ENCODE measurements around the gene DNAH17. TPM values are rescaled to one million over a fixed set of nuclear protein-coding genes. Genes with fewer than 3 reads are reported as not detected.

DNAH17 gene
- total RNA-seq, 1 experiment from 2014 or later, result 0.18 TPM

DNA sequence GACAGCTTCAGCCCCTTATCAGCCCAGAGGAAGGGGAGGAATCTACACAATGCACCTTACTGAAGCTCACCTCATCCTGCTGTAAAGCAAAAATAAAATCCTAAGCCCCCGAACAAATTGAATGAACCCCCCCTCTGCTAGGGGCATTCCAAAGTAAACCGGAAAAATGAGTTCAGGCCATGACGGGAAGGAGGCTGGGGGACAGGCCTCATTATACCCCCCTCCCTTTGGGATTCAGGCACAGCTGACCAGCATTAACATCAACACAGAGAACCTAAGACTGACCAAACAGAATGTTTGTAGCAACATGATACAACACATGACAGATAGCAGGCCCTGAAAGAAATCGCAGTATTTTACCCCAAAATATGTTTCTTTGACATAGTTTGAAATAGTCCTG lies 64.2 kb downstream of the DNAH17 start:
- CTCF ChIA-PET, result interaction anchor here (0.6 kb wide), 1 partner anchor 115 kb away, joined by 8 read pairs; no protein-coding TSS in a partner anchor
- ATAC-seq, result no peak
- Histone ChIP-seq H3K4me3 (ENCODE audit: low read depth in 2 of 2, low read length in 2 of 2) (no peak overlapping the region), H3K4me1 (ENCODE audit: control insufficient read depth, insufficient read depth, low read length) (no peaks in the 10 kb centered on the region), H3K27ac (ENCODE audit: low read length) (no peak overlapping the region), H3K27me3 (ENCODE audit: control insufficient read depth, insufficient read depth, low read length) (no peaks in the 10 kb centered on the region), H3K36me3 (ENCODE audit: control insufficient read depth, insufficient read depth, low read length) (no peaks in the 10 kb centered on the region), H3K9me3 (ENCODE audit: control insufficient read depth, insufficient read depth, low read depth, low read length) (no peaks in the 10 kb centered on the region)
- TF ChIP-seq, protein P1, sequence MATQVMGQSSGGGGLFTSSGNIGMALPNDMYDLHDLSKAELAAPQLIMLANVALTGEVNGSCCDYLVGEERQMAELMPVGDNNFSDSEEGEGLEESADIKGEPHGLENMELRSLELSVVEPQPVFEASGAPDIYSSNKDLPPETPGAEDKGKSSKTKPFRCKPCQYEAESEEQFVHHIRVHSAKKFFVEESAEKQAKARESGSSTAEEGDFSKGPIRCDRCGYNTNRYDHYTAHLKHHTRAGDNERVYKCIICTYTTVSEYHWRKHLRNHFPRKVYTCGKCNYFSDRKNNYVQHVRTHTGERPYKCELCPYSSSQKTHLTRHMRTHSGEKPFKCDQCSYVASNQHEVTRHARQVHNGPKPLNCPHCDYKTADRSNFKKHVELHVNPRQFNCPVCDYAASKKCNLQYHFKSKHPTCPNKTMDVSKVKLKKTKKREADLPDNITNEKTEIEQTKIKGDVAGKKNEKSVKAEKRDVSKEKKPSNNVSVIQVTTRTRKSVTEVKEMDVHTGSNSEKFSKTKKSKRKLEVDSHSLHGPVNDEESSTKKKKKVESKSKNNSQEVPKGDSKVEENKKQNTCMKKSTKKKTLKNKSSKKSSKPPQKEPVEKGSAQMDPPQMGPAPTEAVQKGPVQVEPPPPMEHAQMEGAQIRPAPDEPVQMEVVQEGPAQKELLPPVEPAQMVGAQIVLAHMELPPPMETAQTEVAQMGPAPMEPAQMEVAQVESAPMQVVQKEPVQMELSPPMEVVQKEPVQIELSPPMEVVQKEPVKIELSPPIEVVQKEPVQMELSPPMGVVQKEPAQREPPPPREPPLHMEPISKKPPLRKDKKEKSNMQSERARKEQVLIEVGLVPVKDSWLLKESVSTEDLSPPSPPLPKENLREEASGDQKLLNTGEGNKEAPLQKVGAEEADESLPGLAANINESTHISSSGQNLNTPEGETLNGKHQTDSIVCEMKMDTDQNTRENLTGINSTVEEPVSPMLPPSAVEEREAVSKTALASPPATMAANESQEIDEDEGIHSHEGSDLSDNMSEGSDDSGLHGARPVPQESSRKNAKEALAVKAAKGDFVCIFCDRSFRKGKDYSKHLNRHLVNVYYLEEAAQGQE (IDR thresholded peaks at IDR 0.05; ENCODE audit: insufficient read depth in 1 of 2, low read depth in 2 of 2, low read length in 1 of 2), result no peak
- POLR2A ChIA-PET, result no interaction called here
- intact Hi-C loops (cut with micrococcal nuclease; ENCODE audit: unreplicated experiment) (no loop called here), in situ Hi-C loops (cut with HindIII; ENCODE audit: low pct_unique_long_range_greater_than_20kb, low sequenced_read_pairs) (no loop called here)
- BruUV-seq (replicated peaks), result no TSS peak
- DNase-seq (ENCODE audit: low read depth, low spot score), result no peak

- no peak for ATAC-seq
- BruUV-seq (replicated peaks), result no TSS peak
- CTCF ChIA-PET, result no interaction called here
Measured at GRCh38 chr17:78510141-78511075, 66.8 kb downstream of the DNAH17 start.

More at GRCh38 chr17:78510141-78511075, 66.8 kb downstream of the DNAH17 start:
- intact Hi-C loops (cut with micrococcal nuclease; ENCODE audit: unreplicated experiment), result no loop called here
- no peak overlapping the region for H3K4me3 ChIP-seq (ENCODE audit: low read depth in 2 of 2, low read length in 2 of 2)
- H3K27me3 ChIP-seq (ENCODE audit: control insufficient read depth, insufficient read depth, low read length), result no peaks in the 10 kb centered on the region
- no peak overlapping the region for H3K27ac ChIP-seq (ENCODE audit: low read length)
- no peaks in the 10 kb centered on the region for H3K4me1 ChIP-seq (ENCODE audit: control insufficient read depth, insufficient read depth, low read length)
- TF ChIP-seq, protein P1 (IDR thresholded peaks at IDR 0.05; ENCODE audit: insufficient read depth in 1 of 2, low read depth in 2 of 2, low read length in 1 of 2), result no peak
- no peak for TF ChIP-seq TCF7L2 (IDR thresholded peaks at IDR 0.05; ENCODE audit: low read depth, low read length)
- TF ChIP-seq SIN3A (IDR thresholded peaks at IDR 0.05; ENCODE audit: borderline replicate concordance, insufficient read depth, low read depth, low read length), result no peak
- no peak for TF ChIP-seq CTCF (IDR thresholded peaks at IDR 0.05)
- TF ChIP-seq POLR2AphosphoS5 (IDR thresholded peaks at IDR 0.05; ENCODE audit: low read depth, low read length), result no peak
- no peaks in the 10 kb centered on the region for H3K36me3 ChIP-seq (ENCODE audit: control insufficient read depth, insufficient read depth, low read length)
- H3K9me3 ChIP-seq (ENCODE audit: control insufficient read depth, insufficient read depth, low read depth, low read length), result no peaks in the 10 kb centered on the region
- in situ Hi-C loops (cut with HindIII; ENCODE audit: low pct_unique_long_range_greater_than_20kb, low sequenced_read_pairs), result no loop called here
- DNase-seq (ENCODE audit: low read depth, low spot score), result no peak
- POLR2A ChIA-PET, result no interaction called here
